ENCODE results near the gene KCNN3. TPM values are rescaled to one million over a fixed set of nuclear protein-coding genes. Genes with fewer than 3 reads are reported as not detected.

Gene KCNN3
- total RNA-seq, 2 experiments from 2014 or later, result 0.25 to 0.26 TPM

GRCh38 chr1:154775621-154776605 lies 94.2 kb downstream of the KCNN3 start:
- Mint-ChIP-seq H3K27me3 (ENCODE audit: low read depth) (no peaks in the 10 kb centered on the region), H3K4me1 (ENCODE audit: low read depth) (peaks cover 19% of the 10 kb centered on the region), H3K4me3 (no peak overlapping the region), H3K36me3 (ENCODE audit: low read depth) (peaks cover 2% of the 10 kb centered on the region), H3K9me3 (peaks cover 7% of the 10 kb centered on the region), H3K27ac (no peak overlapping the region)
- intact Hi-C loops (cut with micrococcal nuclease), result no loop called here
- CTCF ChIA-PET, result no interaction called here
- no peak for DNase-seq

GRCh38 chr1:154774175-154774855 lies 95.8 kb downstream of the KCNN3 start:
- CTCF ChIA-PET, result interaction anchor here (0.6 to 2.1 kb wide), 5 partner anchors 14 to 169 kb away, joined by 4 to 7 read pairs (median 6); no protein-coding TSS in a partner anchor
- peaks cover 2% of the 10 kb centered on the region for H3K36me3 Mint-ChIP-seq (ENCODE audit: low read depth)
- no peak overlapping the region for H3K27ac Mint-ChIP-seq
- H3K4me3 Mint-ChIP-seq, result no peak overlapping the region
- H3K9me3 Mint-ChIP-seq, result peaks cover 5% of the 10 kb centered on the region
- no peaks in the 10 kb centered on the region for H3K27me3 Mint-ChIP-seq (ENCODE audit: low read depth)
- H3K4me1 Mint-ChIP-seq (ENCODE audit: low read depth), result peaks cover 19% of the 10 kb centered on the region
- no peak for DNase-seq
- intact Hi-C loops (cut with micrococcal nuclease), result no loop called here

- no peaks in the 10 kb centered on the region for H3K9me3 Mint-ChIP-seq
- no peaks in the 10 kb centered on the region for H3K27me3 Mint-ChIP-seq (ENCODE audit: low read depth)
- peaks cover 19% of the 10 kb centered on the region for H3K4me1 Mint-ChIP-seq (ENCODE audit: low read depth)
- no peak overlapping the region for H3K4me3 Mint-ChIP-seq
- CTCF ChIA-PET, result interaction anchor here (0.6 to 2.1 kb wide), 4 partner anchors 80 to 170 kb away, joined by 4 to 6 read pairs (median 5); no protein-coding TSS in a partner anchor
- intact Hi-C loops (cut with micrococcal nuclease), result no loop called here
- no peaks in the 10 kb centered on the region for H3K36me3 Mint-ChIP-seq (ENCODE audit: low read depth)
- no peak overlapping the region for H3K27ac Mint-ChIP-seq
- no peak for DNase-seq
Observed at GRCh38 chr1:154773551-154773950, 96.5 kb downstream of the KCNN3 start.

GRCh38 chr1:154772606-154773506 lies 97.2 kb downstream of the KCNN3 start:
- Mint-ChIP-seq H3K27ac (no peak overlapping the region), H3K27me3 (ENCODE audit: low read depth) (no peaks in the 10 kb centered on the region), H3K4me1 (ENCODE audit: low read depth) (peaks cover 18% of the 10 kb centered on the region), H3K4me3 (no peak overlapping the region), H3K9me3 (no peaks in the 10 kb centered on the region), H3K36me3 (ENCODE audit: low read depth) (no peaks in the 10 kb centered on the region)
- intact Hi-C loops (cut with micrococcal nuclease), result loop anchor here (1.0 kb wide), 1 partner anchor 105 kb away; no protein-coding TSS in a partner anchor
- peak; percentile 70 for DNase-seq
- CTCF ChIA-PET, result interaction anchor here (1.2 to 2.1 kb wide), 3 partner anchors 102 to 171 kb away, joined by 3 to 6 read pairs (median 6); no protein-coding TSS in a partner anchor

- Mint-ChIP-seq H3K4me1 (ENCODE audit: low read depth) (peaks cover 12% of the 10 kb centered on the region), H3K4me3 (no peak overlapping the region), H3K9me3 (no peaks in the 10 kb centered on the region), H3K27ac (peak overlapping the region; percentile 56), H3K27me3 (ENCODE audit: low read depth) (no peaks in the 10 kb centered on the region), H3K36me3 (ENCODE audit: low read depth) (no peaks in the 10 kb centered on the region)
- CTCF ChIA-PET, result interaction anchor here (1.3 kb wide), 1 partner anchor 103 kb away, joined by 3 read pairs; no protein-coding TSS in a partner anchor
- no peak for DNase-seq
- intact Hi-C loops (cut with micrococcal nuclease), result loop anchor here (1.0 kb wide), 1 partner anchor 106 kb away; no protein-coding TSS in a partner anchor
Observed at GRCh38 chr1:154772056-154772455, 98.0 kb downstream of the KCNN3 start.

GRCh38 chr1:154770897-154771594 lies 99.0 kb downstream of the KCNN3 start:
- intact Hi-C loops (cut with micrococcal nuclease), result no loop called here
- DNase-seq, result no peak
- Mint-ChIP-seq H3K36me3 (ENCODE audit: low read depth) (no peaks in the 10 kb centered on the region), H3K4me1 (ENCODE audit: low read depth) (peaks cover 12% of the 10 kb centered on the region), H3K27me3 (ENCODE audit: low read depth) (no peaks in the 10 kb centered on the region), H3K27ac (no peak overlapping the region), H3K4me3 (no peak overlapping the region), H3K9me3 (no peaks in the 10 kb centered on the region)
- CTCF ChIA-PET, result interaction anchor here (1.3 kb wide), 3 partner anchors 11 to 104 kb away, joined by 3 to 5 read pairs (median 3); no protein-coding TSS in a partner anchor

GRCh38 chr1:154769193-154769895 lies 100.7 kb downstream of the KCNN3 start:
- Mint-ChIP-seq H3K4me1 (ENCODE audit: low read depth) (peaks cover 13% of the 10 kb centered on the region), H3K27me3 (ENCODE audit: low read depth) (no peaks in the 10 kb centered on the region), H3K9me3 (no peaks in the 10 kb centered on the region), H3K27ac (no peak overlapping the region), H3K36me3 (ENCODE audit: low read depth) (no peaks in the 10 kb centered on the region), H3K4me3 (no peak overlapping the region)
- no peak for DNase-seq
- intact Hi-C loops (cut with micrococcal nuclease), result no loop called here
- CTCF ChIA-PET, result interaction anchor here (0.6 to 1.1 kb wide), 2 partner anchors 9 to 107 kb away, joined by 3 read pairs; no protein-coding TSS in a partner anchor

GRCh38 chr1:154768456-154769125 lies 101.5 kb downstream of the KCNN3 start:
- Mint-ChIP-seq H3K27ac (no peak overlapping the region), H3K4me1 (ENCODE audit: low read depth) (peaks cover 13% of the 10 kb centered on the region), H3K9me3 (no peaks in the 10 kb centered on the region), H3K4me3 (no peak overlapping the region), H3K27me3 (ENCODE audit: low read depth) (no peaks in the 10 kb centered on the region), H3K36me3 (ENCODE audit: low read depth) (no peaks in the 10 kb centered on the region)
- CTCF ChIA-PET, result interaction anchor here (0.6 to 0.8 kb wide), 2 partner anchors 8 to 24 kb away, joined by 3 read pairs; no protein-coding TSS in a partner anchor
- intact Hi-C loops (cut with micrococcal nuclease), result no loop called here
- DNase-seq, result no peak

- no peak overlapping the region for H3K27ac Mint-ChIP-seq
- H3K9me3 Mint-ChIP-seq, result no peaks in the 10 kb centered on the region
- no peaks in the 10 kb centered on the region for H3K27me3 Mint-ChIP-seq (ENCODE audit: low read depth)
- peaks cover 14% of the 10 kb centered on the region for H3K4me1 Mint-ChIP-seq (ENCODE audit: low read depth)
- intact Hi-C loops (cut with micrococcal nuclease), result no loop called here
- CTCF ChIA-PET, result interaction anchor here (0.6 to 0.8 kb wide), 2 partner anchors 25 to 98 kb away, joined by 3 read pairs; no protein-coding TSS in a partner anchor
- H3K36me3 Mint-ChIP-seq (ENCODE audit: low read depth), result no peaks in the 10 kb centered on the region
- no peak for DNase-seq
- H3K4me3 Mint-ChIP-seq, result no peak overlapping the region
Observed at GRCh38 chr1:154767315-154768240, 102.5 kb downstream of the KCNN3 start.

All from activated naive CD4-positive, alpha-beta T cell treated with anti-CD3 and anti-CD28 coated beads for 36 hours (primary cell).